PC-9 (cell line): Measurements from ENCODE around the gene ITGB5. TPM values are rescaled to one million over a fixed set of nuclear protein-coding genes. Genes with fewer than 3 reads are reported as not detected.

Source experiments
- BruUV-seq: library from RNA; stranded (reverse); fragments of 400-500 nt; replicated peaks from 2 replicates; lab custom pipeline; 2021; lab: Mats Ljungman, UMichigan
- CTCF ChIA-PET: fragments of 300-600 bp; sonication (Branson Sonifier 250); formaldehyde crosslinking; loops from one replicate; lab custom pipeline; 2022; ENCODE audit warnings: antibody characterized with exemption; lab: Charles Lee
- POLR2A ChIA-PET: fragments of 300-600 bp; sonication (Branson Sonifier 250); formaldehyde crosslinking; loops from one replicate; lab custom pipeline; 2022; ENCODE audit warnings: antibody characterized with exemption; ENCODE audit not compliant: unreplicated experiment; lab: Charles Lee
- DNase-seq, 2 experiments: peaks; one replicate each; pipeline versions ENCODE4 v3.0.0 to v3.0.0-alpha.2; 2015 to 2022; ENCODE audit warnings: mixed read lengths in 1 of 2
- H2AFZ ChIP-seq: fragments of 200-600 bp; sonication (generic); 2 replicates; pipeline ENCODE4 v1.8.1; 2017; ENCODE audit warnings: antibody characterized with exemption
- H3F3A ChIP-seq: fragments of 200-600 bp; sonication (generic); 2 replicates; pipeline ENCODE4 v1.8.1; 2017; ENCODE audit warnings: antibody characterized with exemption, mild to moderate bottlenecking, low read depth; ENCODE audit not compliant: insufficient read depth
- H3K27ac ChIP-seq: fragments of 200-600 bp; sonication (generic); 2 replicates; pipeline ENCODE4 v1.6.1; 2016; ENCODE audit warnings: mixed run types
- H3K27me3 ChIP-seq: fragments of 200-600 bp; sonication (generic); 2 replicates; pipeline ENCODE4 v1.6.1; 2016; ENCODE audit warnings: low read depth, mixed run types; ENCODE audit not compliant: insufficient read depth
- H3K36me3 ChIP-seq: fragments of 200-600 bp; sonication (generic); 2 replicates; pipeline ENCODE4 v1.6.1; 2016; ENCODE audit warnings: low read depth, mixed run types
- H3K4me1 ChIP-seq: fragments of 200-600 bp; sonication (generic); replicated peaks from 2 replicates; pipeline ENCODE4 v1.6.1; 2016; ENCODE audit warnings: mixed run types; ENCODE audit not compliant: insufficient read depth
- H3K4me2 ChIP-seq: fragments of 200-600 bp; sonication (generic); 2 replicates; pipeline ENCODE4 v1.6.1; 2017; ENCODE audit warnings: mixed run types
- H3K4me3 ChIP-seq: fragments of 200-600 bp; sonication (generic); 2 replicates; pipeline ENCODE4 v1.6.1; 2016; ENCODE audit warnings: mixed run types
- H3K79me2 ChIP-seq: fragments of 200-600 bp; sonication (generic); 2 replicates; pipeline ENCODE4 v1.6.1; 2017; ENCODE audit warnings: low read depth, mixed run types
- H3K9me2 ChIP-seq: fragments of 200-600 bp; sonication (generic); 2 replicates; pipeline ENCODE4 v1.8.1; 2017; ENCODE audit warnings: mild to moderate bottlenecking; ENCODE audit not compliant: insufficient read depth
- H3K9me3 ChIP-seq: fragments of 200-600 bp; sonication (generic); 2 replicates; pipeline ENCODE4 v1.8.1; 2016; ENCODE audit warnings: low read depth; ENCODE audit not compliant: insufficient read depth
- H4K20me1 ChIP-seq: fragments of 200-600 bp; sonication (generic); 2 replicates; pipeline ENCODE4 v1.8.1; 2017; ENCODE audit not compliant: insufficient read depth
- CTCF ChIP-seq: fragments of 200-600 bp; sonication (generic); conservative IDR thresholded peaks from 2 replicates; pipeline ENCODE4 v1.6.1; 2017; ENCODE audit warnings: mixed run types, antibody characterized with exemption, mild to moderate bottlenecking, moderate library complexity
- EZH2 ChIP-seq: fragments of 200-600 bp; sonication (generic); IDR thresholded peaks from 2 replicates; pipeline ENCODE4 v1.8.0; 2017; ENCODE audit warnings: antibody characterized with exemption, low read depth
- intact Hi-C: fragments of 100-400 bp; cut with micrococcal nuclease; formaldehyde crosslinking; loops from one replicate; pipeline ENCODE4 v1.10.0; 2022; ENCODE audit not compliant: unreplicated experiment
- total RNA-seq: library from RNA; stranded (reverse); gene quantifications from 2 replicates; pipeline ENCODE4 v1.2.3, GENCODE V29; 2021

The ITGB5 gene
- total RNA-seq, 1 experiment from 2014 or later, result 226 TPM

- no peaks in the 10 kb centered on the region for H3F3A ChIP-seq
- H3K4me2 ChIP-seq, result no peak overlapping the region
- no peaks in the 10 kb centered on the region for H3K4me1 ChIP-seq
- H3K9me3 ChIP-seq, result no peaks in the 10 kb centered on the region
- intact Hi-C loops, result loop anchor here (1.0 to 2.0 kb wide), 3 partner anchors 511 to 658 kb away; no protein-coding TSS in a partner anchor
- no peak overlapping the region for H3K4me3 ChIP-seq
- no peaks in the 10 kb centered on the region for H3K9me2 ChIP-seq
- no peaks in the 10 kb centered on the region for H3K79me2 ChIP-seq
- H3K36me3 ChIP-seq, result no peaks in the 10 kb centered on the region
- H4K20me1 ChIP-seq, result no peaks in the 10 kb centered on the region
- no peak for TF ChIP-seq CTCF
- DNase-seq, result no peak
- no peaks in the 10 kb centered on the region for H3K27me3 ChIP-seq
- BruUV-seq, result no TSS peak
- ChIA-PET CTCF (interaction anchor here (0.7 kb wide), 1 partner anchor 532 kb away, joined by 3 read pairs; no protein-coding TSS in a partner anchor), POLR2A (no interaction called here)
- no peak overlapping the region for H3K27ac ChIP-seq
- H2AFZ ChIP-seq, result no peak overlapping the region
Observed at GRCh38 chr3:124927574-124928045, 40.4 kb upstream of the ITGB5 start.

- no peak for DNase-seq
- ChIA-PET POLR2A (no interaction called here), CTCF (no interaction called here)
- H3K27me3 ChIP-seq, result no peaks in the 10 kb centered on the region
- no peak overlapping the region for H3K27ac ChIP-seq
- no peak overlapping the region for H3K4me2 ChIP-seq
- H3K79me2 ChIP-seq, result no peaks in the 10 kb centered on the region
- no peaks in the 10 kb centered on the region for H3F3A ChIP-seq
- intact Hi-C loops, result loop anchor here (1.0 kb wide), 1 partner anchor 656 kb away; no protein-coding TSS in a partner anchor
- no peaks in the 10 kb centered on the region for H3K4me1 ChIP-seq
- no peak for TF ChIP-seq CTCF
- no peak for TF ChIP-seq EZH2
- no peaks in the 10 kb centered on the region for H3K9me3 ChIP-seq
- H2AFZ ChIP-seq, result no peak overlapping the region
- no TSS peak for BruUV-seq
- H4K20me1 ChIP-seq, result no peaks in the 10 kb centered on the region
- H3K9me2 ChIP-seq, result no peaks in the 10 kb centered on the region
- H3K4me3 ChIP-seq, result no peak overlapping the region
- H3K36me3 ChIP-seq, result no peaks in the 10 kb centered on the region
Observed at GRCh38 chr3:124926426-124927101, 39.4 kb upstream of the ITGB5 start.

- TF ChIP-seq CTCF, result no peak
- TF ChIP-seq EZH2, result no peak
- Histone ChIP-seq H2AFZ (no peak overlapping the region), H3K9me3 (no peaks in the 10 kb centered on the region), H3K4me1 (no peaks in the 10 kb centered on the region), H4K20me1 (no peaks in the 10 kb centered on the region), H3K9me2 (no peaks in the 10 kb centered on the region), H3K4me2 (no peak overlapping the region), H3K4me3 (no peak overlapping the region), H3F3A (no peaks in the 10 kb centered on the region), H3K27me3 (no peaks in the 10 kb centered on the region), H3K36me3 (no peaks in the 10 kb centered on the region), H3K27ac (no peak overlapping the region), H3K79me2 (no peaks in the 10 kb centered on the region)
- no TSS peak for BruUV-seq
- no peak for DNase-seq
- intact Hi-C loops, result no loop called here
- POLR2A ChIA-PET, result no interaction called here
- CTCF ChIA-PET, result no interaction called here
Observed at GRCh38 chr3:124924741-124925140, 37.6 kb upstream of the ITGB5 start.
